ENCODE results near the gene AEBP1. TPM values are rescaled to one million over a fixed set of nuclear protein-coding genes. Genes with fewer than 3 reads are reported as not detected.

AEBP1 gene
- total and polyA plus RNA-seq, 9 of the 15 experiments (the other 6 are each of a cell fraction or from before 2014, with no cell fraction given) = 0.03 to 0.78 (median 0.30) TPM; not detected in 2

- CTCF ChIA-PET (ENCODE audit: low intra/inter-chr PET ratio) = no interaction called here
- no peaks in the 10 kb centered on the region for H3K36me3 ChIP-seq (ENCODE audit: control insufficient read depth, insufficient read depth, low read length)
- no peaks in the 10 kb centered on the region for H3K79me2 ChIP-seq (ENCODE audit: control insufficient read depth, insufficient read depth, low read length)
- no peak overlapping the region for H3K4me3 ChIP-seq
- no TSS peak for BruUV-seq (replicated peaks)
- H4K20me1 ChIP-seq (replicated peaks; ENCODE audit: control insufficient read depth, insufficient read depth, low read length) = no peaks in the 10 kb centered on the region
- ATAC-seq = no peak
- H3K9ac ChIP-seq (ENCODE audit: insufficient read depth in 1 of 2, low read depth in 2 of 2, low read length in 2 of 2) = peak overlapping the region in 1 of 2 experiments; percentile 55; a peak in 1 of 4 replicates
- H3K27me3 ChIP-seq (ENCODE audit: control insufficient read depth in 2 of 2, insufficient read depth in 2 of 2, low read length in 2 of 2) = peaks cover 0 to 5% of the 10 kb centered on the region in 2 experiments; a peak in 1 of 5 replicates
- H2AFZ ChIP-seq (ENCODE audit: low read depth, low read length) = no peak overlapping the region
- TF ChIP-seq JUNB (CRISPR knock-in tag; conservative IDR thresholded peaks at IDR 0.05) (no peak), SPI1 (IDR thresholded peaks at IDR 0.05; ENCODE audit: borderline replicate concordance, low read depth, low read length) (peak; percentile 29; the same call in 1 of the 2 replicates)
- peaks cover 0 to 11% of the 10 kb centered on the region in 2 experiments; a peak in 4 of 5 replicates for H3K4me1 ChIP-seq (replicated peaks in 1 of 2; ENCODE audit: control insufficient read depth in 2 of 2, insufficient read depth in 2 of 2, low read length in 2 of 2)
- WGBS (ENCODE audit: insufficient coverage, low coverage, missing lambda C conversion rate) = 56% methylated on average over 8 of the region's 9 CpGs
- no peak for DNase-seq (ENCODE audit: extremely low read depth in 1 of 4, low spot score in 3 of 4)
- POLR2A ChIA-PET = interaction anchor here (0.7 to 3.2 kb wide), 2 partner anchors 17 to 25 kb away, joined by 5 to 13 read pairs; no protein-coding TSS in a partner anchor
- intact Hi-C loops (cut with micrococcal nuclease) (no loop called here), in situ Hi-C loops (cut with MboI) (no loop called here)
- no peaks in the 10 kb centered on the region for H3K9me3 ChIP-seq (replicated peaks; ENCODE audit: control insufficient read depth, insufficient read depth, low read depth, low read length)
- H3K9me1 ChIP-seq (ENCODE audit: control insufficient read depth, insufficient read depth, low read length) = no peaks in the 10 kb centered on the region
- H3K27ac ChIP-seq (ENCODE audit: extremely low read depth, low read depth, low read length) = no peak overlapping the region
- FAIRE-seq = no peak
- H3K4me2 ChIP-seq (ENCODE audit: insufficient read depth, low read length) = no peak overlapping the region
Observed at GRCh38 chr7:44097064-44097932, 6.8 kb upstream of the AEBP1 start.
